Measurements from ENCODE around the gene TYRO3.
"Not testable (repeated sequence)": the region's sequence is repeated elsewhere in the genome, so short reads cannot be mapped to it uniquely, and the experiment has no call there.

The TYRO3 gene

GRCh38 chr15:41575282-41575681 is 16.3 kb downstream of the TYRO3 start:
- DNase-seq: no peak

- no peak for DNase-seq
Observed at GRCh38 chr15:41577863-41578735, 19.1 kb downstream of the TYRO3 start.

GRCh38 chr15:41578736-41579383 is 19.8 kb downstream of the TYRO3 start:
- DNase-seq: no peak

GRCh38 chr15:41581110-41581509 is 22.1 kb downstream of the TYRO3 start:
- no peak for DNase-seq

GRCh38 chr15:41583795-41584194 is 24.8 kb downstream of the TYRO3 start:
- DNase-seq: no peak

- no peak for DNase-seq
Observed at GRCh38 chr15:41584636-41585126, 25.7 kb downstream of the TYRO3 start.

- peak; percentile 64 for DNase-seq
Observed at GRCh38 chr15:41585127-41586047, 26.4 kb downstream of the TYRO3 start.

- not testable (repeated sequence) for DNase-seq
Observed at GRCh38 chr15:41586531-41587282, 27.7 kb downstream of the TYRO3 start.

- DNase-seq: not testable (repeated sequence)
Observed at GRCh38 chr15:41589018-41589417, 30.0 kb downstream of the TYRO3 start.

GRCh38 chr15:41589571-41589970 is 30.6 kb downstream of the TYRO3 start:
- DNase-seq: not testable (repeated sequence)

GRCh38 chr15:41591217-41591616 is 32.2 kb downstream of the TYRO3 start:
- DNase-seq: not testable (repeated sequence)

- DNase-seq: not testable (repeated sequence)
Observed at GRCh38 chr15:41592718-41593117, 33.7 kb downstream of the TYRO3 start.

- no peak for DNase-seq
Observed at GRCh38 chr15:41594801-41595746, 36.1 kb downstream of the TYRO3 start.

- no peak for DNase-seq
Observed at GRCh38 chr15:41596972-41597371, 38.0 kb downstream of the TYRO3 start.

- no peak for DNase-seq
Observed at GRCh38 chr15:41597787-41598186, 38.8 kb downstream of the TYRO3 start.

GRCh38 chr15:41599061-41599460 is 40.0 kb downstream of the TYRO3 start:
- DNase-seq: no peak

- no peak for DNase-seq
Observed at GRCh38 chr15:41603411-41603935, 44.5 kb downstream of the TYRO3 start.

GRCh38 chr15:41603941-41604911 is 45.2 kb downstream of the TYRO3 start:
- peak; percentile 80 for DNase-seq

- peak; percentile 20 for DNase-seq
Observed at GRCh38 chr15:41605566-41605965, 46.6 kb downstream of the TYRO3 start.
